Neural crest cell (in vitro differentiated cells): ENCODE data around the gene WDFY4. TPM values are rescaled to one million over a fixed set of nuclear protein-coding genes. Genes with fewer than 3 reads are reported as not detected.

Experiments used
- DNase-seq: peaks from one replicate; pipeline ENCODE4 v3.0.0; 2021; ENCODE audit warnings: low read depth, mixed read lengths, low spot score
- H3K27ac Mint-ChIP-seq: one replicate; pipeline ENCODE4 v1.8.0; 2021; ENCODE audit warnings: mild to moderate bottlenecking, mixed read lengths; ENCODE audit not compliant: unreplicated experiment
- H3K27me3 Mint-ChIP-seq: 2 replicates; pipeline ENCODE4 v1.8.0; 2021; ENCODE audit warnings: low read depth, mild to moderate bottlenecking, mixed read lengths
- H3K36me3 Mint-ChIP-seq: 2 replicates; pipeline ENCODE4 v1.8.0; 2021; ENCODE audit warnings: low read depth, mild to moderate bottlenecking, mixed read lengths
- H3K4me1 Mint-ChIP-seq: 2 replicates; pipeline ENCODE4 v1.8.0; 2021; ENCODE audit warnings: mixed read lengths
- H3K4me3 Mint-ChIP-seq: one replicate; pipeline ENCODE4 v1.8.0; 2021; ENCODE audit warnings: mild to moderate bottlenecking, mixed read lengths
- H3K9me3 Mint-ChIP-seq: 2 replicates; pipeline ENCODE4 v1.8.0; 2021; ENCODE audit warnings: mixed read lengths
- CTCF ChIP-seq: fragments of 200-600 bp; sonication (generic); conservative IDR thresholded peaks from 2 replicates; pipeline ENCODE4 v1.5.0; 2021; ENCODE audit warnings: antibody characterized with exemption, mild to moderate bottlenecking
- total RNA-seq: library from RNA; stranded (reverse); gene quantifications from 2 replicates; pipeline ENCODE4 v1.2.1, GENCODE V29; 2021

WDFY4 gene
- total RNA-seq, 1 donor from 2014 or later: not detected

DNA sequence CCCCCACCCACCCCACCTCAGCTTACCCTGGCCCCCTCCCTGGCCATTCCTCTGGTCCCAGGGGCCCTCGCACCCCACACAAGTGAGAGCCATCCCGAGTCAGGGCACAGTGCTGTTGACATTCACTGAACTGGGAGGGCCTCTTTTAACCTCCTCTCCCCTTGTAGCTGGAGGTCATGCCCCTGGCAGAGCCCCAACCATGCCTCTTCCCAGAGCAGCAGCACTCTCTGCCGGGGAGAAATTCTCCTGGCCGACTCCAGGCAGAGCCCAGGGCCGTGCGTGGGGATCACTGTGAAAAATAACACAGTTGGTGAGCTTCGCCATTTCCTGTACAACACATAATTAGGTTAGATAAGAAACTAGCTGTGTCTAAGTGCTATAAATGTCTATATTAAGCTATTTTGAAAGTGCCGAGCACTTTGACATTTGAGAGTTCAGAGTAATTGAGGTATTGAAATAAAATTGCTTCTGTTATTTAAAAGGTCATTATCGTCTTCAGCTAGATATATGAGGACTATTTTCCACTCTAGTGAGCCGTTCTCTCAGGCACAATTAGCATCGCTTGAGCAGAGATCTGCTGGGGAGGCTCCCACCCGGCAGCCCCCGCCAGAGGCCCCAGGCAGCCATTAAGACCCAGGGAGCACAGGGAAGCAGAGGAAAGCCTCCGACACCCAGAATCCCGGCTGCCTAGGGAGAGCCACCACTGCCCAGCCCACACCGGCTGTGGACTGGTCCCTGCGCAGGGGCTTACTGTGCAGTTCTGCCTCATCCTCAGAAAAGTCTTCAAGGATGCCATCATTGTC, 317.4 kb downstream of the WDFY4 start:
- TF ChIP-seq CTCF: no peak
- Mint-ChIP-seq H3K4me1 (peaks cover 10% of the 10 kb centered on the region), H3K36me3 (no peaks in the 10 kb centered on the region), H3K27me3 (no peaks in the 10 kb centered on the region), H3K9me3 (no peaks in the 10 kb centered on the region), H3K4me3 (no peak overlapping the region), H3K27ac (no peak overlapping the region)
- no peak for DNase-seq

DNA sequence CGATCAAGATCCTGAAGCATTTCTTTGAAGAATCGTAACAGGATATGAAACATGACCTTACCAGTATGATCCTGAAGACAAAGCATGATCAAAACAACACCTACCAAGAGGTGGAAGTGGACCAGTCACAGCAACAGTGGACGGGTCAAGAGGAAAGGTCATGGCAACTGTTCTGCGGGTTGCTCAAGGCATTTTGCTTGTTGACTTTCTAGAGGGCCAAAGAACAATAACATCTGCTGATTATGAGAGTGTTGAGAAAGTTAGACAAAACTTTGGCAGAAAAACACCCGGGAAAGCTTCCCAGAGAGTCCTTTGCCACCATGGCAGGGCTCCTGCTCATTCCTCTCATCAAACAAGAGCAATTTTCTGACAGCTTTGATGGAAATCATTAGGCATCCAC, 320.6 kb downstream of the WDFY4 start:
- Mint-ChIP-seq H3K36me3 (no peaks in the 10 kb centered on the region), H3K27ac (no peak overlapping the region), H3K4me1 (peaks cover 17% of the 10 kb centered on the region), H3K9me3 (no peaks in the 10 kb centered on the region), H3K27me3 (no peaks in the 10 kb centered on the region), H3K4me3 (no peak overlapping the region)
- no peak for DNase-seq
- TF ChIP-seq CTCF: no peak

DNA sequence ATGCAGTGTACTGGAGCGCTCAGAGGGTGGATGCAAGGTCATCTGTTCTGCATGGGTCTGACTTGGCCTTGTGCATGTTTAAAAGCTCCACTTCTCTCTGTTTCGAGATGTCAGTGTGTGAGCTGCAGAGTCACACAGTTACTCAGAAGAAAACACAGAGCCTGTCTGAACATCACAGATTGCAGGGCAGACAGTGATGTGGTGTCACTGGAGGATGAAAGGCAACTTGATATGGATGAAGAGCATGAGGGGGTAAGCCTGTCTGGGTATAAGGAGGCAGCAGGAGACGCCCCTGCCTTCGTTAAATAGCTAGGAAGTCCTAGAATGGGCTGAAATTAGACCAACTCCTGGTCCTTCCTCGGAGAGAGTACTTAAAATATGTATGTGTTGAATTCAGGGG, 322.5 kb downstream of the WDFY4 start:
- Mint-ChIP-seq H3K36me3 (no peaks in the 10 kb centered on the region), H3K4me1 (peaks cover 8% of the 10 kb centered on the region), H3K9me3 (no peaks in the 10 kb centered on the region), H3K4me3 (no peak overlapping the region), H3K27ac (peak overlapping the region; percentile 86), H3K27me3 (no peaks in the 10 kb centered on the region)
- no peak for DNase-seq
- no peak for TF ChIP-seq CTCF

GRCh38 chr10:49008091-49008490, 323.4 kb downstream of the WDFY4 start:
- Mint-ChIP-seq H3K36me3 (no peaks in the 10 kb centered on the region), H3K27ac (no peak overlapping the region)

DNA sequence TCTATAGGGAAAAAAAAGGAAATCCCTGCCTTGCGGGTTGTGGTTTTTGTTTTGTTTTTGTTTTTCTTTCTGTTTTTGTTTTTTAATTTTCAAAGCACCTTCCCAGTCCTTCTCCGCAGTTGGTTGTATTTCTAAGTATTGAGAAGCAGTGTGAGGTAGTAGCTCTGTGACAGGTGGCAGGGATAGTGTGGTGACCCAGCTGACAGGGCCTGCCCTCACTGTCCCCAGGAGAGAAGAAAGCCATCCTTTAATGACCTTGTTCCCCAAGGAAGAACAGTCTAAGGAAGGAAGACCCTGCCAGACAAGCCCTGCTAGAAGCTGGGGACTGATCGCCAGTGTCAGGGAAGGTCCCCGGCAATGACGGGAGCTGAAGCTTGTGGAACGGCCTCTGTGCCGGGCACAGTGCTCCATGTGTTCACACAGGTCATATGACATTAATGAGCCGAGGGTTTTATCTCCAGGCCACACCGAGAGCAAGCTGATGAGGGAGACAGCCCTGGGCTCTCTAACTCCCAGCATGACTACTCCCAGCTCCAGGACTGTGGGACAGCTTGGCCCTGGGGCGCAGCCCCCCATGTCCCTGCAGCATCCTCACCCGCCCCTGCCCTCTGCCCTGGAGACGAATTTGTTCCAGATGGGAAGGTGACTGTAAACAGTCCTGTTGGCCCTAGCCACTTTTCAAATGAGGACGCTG, 324.0 kb downstream of the WDFY4 start:
- H3K27me3 Mint-ChIP-seq: no peaks in the 10 kb centered on the region
- H3K9me3 Mint-ChIP-seq: no peaks in the 10 kb centered on the region
- TF ChIP-seq CTCF: no peak
- no peak overlapping the region for H3K27ac Mint-ChIP-seq
- no peaks in the 10 kb centered on the region for H3K36me3 Mint-ChIP-seq
- no peak overlapping the region for H3K4me3 Mint-ChIP-seq
- H3K4me1 Mint-ChIP-seq: peaks cover 7% of the 10 kb centered on the region
- DNase-seq: no peak

More at GRCh38 chr10:49008091-49008490, 323.4 kb downstream of the WDFY4 start:
- Mint-ChIP-seq H3K4me3 (no peak overlapping the region), H3K4me1 (peaks cover 7% of the 10 kb centered on the region), H3K9me3 (no peaks in the 10 kb centered on the region), H3K27me3 (no peaks in the 10 kb centered on the region)
- no peak for TF ChIP-seq CTCF
- no peak for DNase-seq
